D341Med (cell line): Measurements from ENCODE around the gene DRAP1.

Experiments used
- DNase-seq: peaks from one replicate; pipeline ENCODE4 v3.0.0; 2012; ENCODE audit warnings: low spot score

Gene DRAP1

GRCh38 chr11:65961267-65962140 is 42.3 kb downstream of the DRAP1 start, which contains the start of gene SART1:
TSS of gene SART1 (plus strand) at chr11:65961734. CDS start at chr11:65961781, 47 bp downstream.
- peak; percentile 99 for DNase-seq

- no peak for DNase-seq
Observed at GRCh38 chr11:65962141-65962564, 42.9 kb downstream of the DRAP1 start.

GRCh38 chr11:65964906-65965305 is 45.7 kb downstream of the DRAP1 start:
- DNase-seq: no peak

GRCh38 chr11:65965986-65966762 is 46.9 kb downstream of the DRAP1 start:
- no peak for DNase-seq

- DNase-seq: no peak
Observed at GRCh38 chr11:65967329-65967934, 48.2 kb downstream of the DRAP1 start.

GRCh38 chr11:65968600-65969482 is 49.6 kb downstream of the DRAP1 start:
- DNase-seq: no peak
